ENCODE measurements around the gene ZRANB2. TPM values are rescaled to one million over a fixed set of nuclear protein-coding genes. Genes with fewer than 3 reads are reported as not detected.

Gene ZRANB2
- total and polyA plus RNA-seq, 3 donors from 2014 or later = 92.7 to 153 (median 110) TPM

GRCh38 chr1:71047635-71048607, 32.9 kb downstream of the ZRANB2 start, which contains the start of gene PTGER3:
PTGER3 (minus strand) TSS chr1:71047816; CDS start chr1:71047577, 239 bp downstream.
- TF ChIP-seq POLR2A (IDR thresholded peaks at IDR 0.05) = no peak
- TF ChIP-seq, protein P1, sequence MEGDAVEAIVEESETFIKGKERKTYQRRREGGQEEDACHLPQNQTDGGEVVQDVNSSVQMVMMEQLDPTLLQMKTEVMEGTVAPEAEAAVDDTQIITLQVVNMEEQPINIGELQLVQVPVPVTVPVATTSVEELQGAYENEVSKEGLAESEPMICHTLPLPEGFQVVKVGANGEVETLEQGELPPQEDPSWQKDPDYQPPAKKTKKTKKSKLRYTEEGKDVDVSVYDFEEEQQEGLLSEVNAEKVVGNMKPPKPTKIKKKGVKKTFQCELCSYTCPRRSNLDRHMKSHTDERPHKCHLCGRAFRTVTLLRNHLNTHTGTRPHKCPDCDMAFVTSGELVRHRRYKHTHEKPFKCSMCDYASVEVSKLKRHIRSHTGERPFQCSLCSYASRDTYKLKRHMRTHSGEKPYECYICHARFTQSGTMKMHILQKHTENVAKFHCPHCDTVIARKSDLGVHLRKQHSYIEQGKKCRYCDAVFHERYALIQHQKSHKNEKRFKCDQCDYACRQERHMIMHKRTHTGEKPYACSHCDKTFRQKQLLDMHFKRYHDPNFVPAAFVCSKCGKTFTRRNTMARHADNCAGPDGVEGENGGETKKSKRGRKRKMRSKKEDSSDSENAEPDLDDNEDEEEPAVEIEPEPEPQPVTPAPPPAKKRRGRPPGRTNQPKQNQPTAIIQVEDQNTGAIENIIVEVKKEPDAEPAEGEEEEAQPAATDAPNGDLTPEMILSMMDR (IDR thresholded peaks at IDR 0.05) = no peak
- intact Hi-C loops (cut with DNase I; ENCODE audit: low total_unique reads) = loop anchor here (10.0 kb wide), 1 partner anchor 363 kb away; no protein-coding TSS in a partner anchor
- H3K4me1 ChIP-seq = no peaks in the 10 kb centered on the region
- no peaks in the 10 kb centered on the region for H3K36me3 ChIP-seq (ENCODE audit: low read depth, missing control alignments)
- no peak within 1 kb of the TSS for H3K27ac ChIP-seq
- peak within 1 kb of the TSS; percentile 46 to 63 for H3K4me3 ChIP-seq
- 5 to 9% methylated on average over 19 to 55 of the region's 56 CpGs for WGBS, 2 donors
- no peaks in the 10 kb centered on the region for H3K27me3 ChIP-seq
- H3K9me3 ChIP-seq = no peaks in the 10 kb centered on the region
- peak; percentile 54 for DNase-seq

GRCh38 chr1:71046891-71047634, 33.8 kb downstream of the ZRANB2 start:
- DNase-seq = no peak
- WGBS, 2 donors = 0 to 2% methylated on average over 13 to 39 of the region's 73 CpGs
- H3K9me3 ChIP-seq = no peaks in the 10 kb centered on the region
- intact Hi-C loops (cut with DNase I; ENCODE audit: low total_unique reads) = loop anchor here (10.0 kb wide), 1 partner anchor 362 kb away; no protein-coding TSS in a partner anchor
- no peaks in the 10 kb centered on the region for H3K4me1 ChIP-seq
- no peaks in the 10 kb centered on the region for H3K36me3 ChIP-seq (ENCODE audit: low read depth, missing control alignments)
- no peak overlapping the region for H3K27ac ChIP-seq
- TF ChIP-seq, protein P1 (IDR thresholded peaks at IDR 0.05) = no peak
- no peak for TF ChIP-seq POLR2A (IDR thresholded peaks at IDR 0.05)
- no peaks in the 10 kb centered on the region for H3K27me3 ChIP-seq
- peak overlapping the region; percentile 46 to 63 for H3K4me3 ChIP-seq

DNA sequence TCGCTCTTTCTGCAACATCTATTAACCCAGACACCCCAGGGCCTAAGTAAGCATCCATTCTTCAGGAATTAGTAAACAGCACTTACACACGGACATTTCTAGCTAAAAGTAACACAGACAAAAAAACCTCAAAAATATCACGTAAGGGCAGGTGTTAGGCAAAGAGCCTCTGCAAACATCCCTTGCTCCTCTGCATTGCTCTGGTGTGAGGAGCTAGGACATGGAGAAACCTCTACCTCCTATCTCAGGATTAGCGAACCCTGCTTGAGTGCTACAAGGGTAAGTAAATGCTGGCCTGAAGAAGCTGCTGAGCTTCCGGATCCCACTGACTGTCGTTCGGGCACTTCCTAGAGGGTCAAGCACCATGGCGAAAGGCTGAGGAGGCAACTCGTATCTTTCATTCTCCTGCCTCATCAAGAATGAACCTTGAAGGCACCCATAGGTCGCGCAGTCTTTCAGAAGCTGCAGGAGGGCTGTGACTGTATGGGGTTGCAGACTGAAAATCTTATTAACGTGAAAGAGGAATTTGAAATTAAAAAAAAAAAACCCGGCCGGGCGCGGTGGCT, 35.3 kb downstream of the ZRANB2 start:
- TF ChIP-seq POLR2A (IDR thresholded peaks at IDR 0.05) = no peak
- TF ChIP-seq, protein P1 (IDR thresholded peaks at IDR 0.05) = no peak

DNA sequence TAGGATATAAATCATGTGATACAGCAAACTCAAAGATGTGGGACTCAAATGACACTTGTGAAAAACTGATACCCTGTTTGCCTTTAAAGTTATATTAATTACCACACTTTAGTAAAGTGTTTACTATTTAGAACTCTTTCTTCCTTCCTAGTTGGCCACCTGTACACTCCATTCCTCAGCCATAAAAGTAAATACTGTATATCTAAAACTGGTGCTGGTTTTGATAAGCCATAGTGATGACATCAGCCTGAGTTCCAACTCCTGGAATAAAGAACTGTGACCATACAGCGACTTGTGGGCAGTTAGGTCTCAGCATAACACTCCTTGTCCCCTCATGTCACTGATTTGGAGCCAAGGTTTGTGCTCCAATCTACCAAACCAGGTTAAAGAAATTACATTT, 36.0 kb downstream of the ZRANB2 start:
- H3K4me1 ChIP-seq = no peaks in the 10 kb centered on the region
- no peaks in the 10 kb centered on the region for H3K27me3 ChIP-seq
- WGBS, 2 donors = 59 to 88% methylated on average over 1 of the region's 1 CpG
- H3K9me3 ChIP-seq = no peaks in the 10 kb centered on the region
- TF ChIP-seq, protein P1 (IDR thresholded peaks at IDR 0.05) = no peak
- no peak for TF ChIP-seq POLR2A (IDR thresholded peaks at IDR 0.05)
- no peak overlapping the region for H3K4me3 ChIP-seq
- H3K27ac ChIP-seq = no peak overlapping the region
- no peaks in the 10 kb centered on the region for H3K36me3 ChIP-seq (ENCODE audit: low read depth, missing control alignments)
- DNase-seq = no peak
- intact Hi-C loops (cut with DNase I; ENCODE audit: low total_unique reads) = loop anchor here (10.0 kb wide), 1 partner anchor 360 kb away; no protein-coding TSS in a partner anchor

More for the DNA sequence above, 35.3 kb downstream of the ZRANB2 start:
- Histone ChIP-seq H3K36me3 (ENCODE audit: low read depth, missing control alignments) (no peaks in the 10 kb centered on the region), H3K27ac (no peak overlapping the region), H3K27me3 (no peaks in the 10 kb centered on the region), H3K4me1 (no peaks in the 10 kb centered on the region), H3K4me3 (no peak overlapping the region), H3K9me3 (no peaks in the 10 kb centered on the region)
- peak; percentile 33 for DNase-seq
- intact Hi-C loops (cut with DNase I; ENCODE audit: low total_unique reads) = loop anchor here (10.0 kb wide), 1 partner anchor 361 kb away; no protein-coding TSS in a partner anchor
- WGBS, 2 donors = 67 to 73% methylated on average over 14 to 16 of the region's 16 CpGs

All from testis (tissue), 3 donors.